AG08396 (cell line): ENCODE results near the gene ST14.
"Not testable (repeated sequence)": the region's sequence is repeated elsewhere in the genome, so short reads cannot be mapped to it uniquely, and the experiment has no call there.

Experiments
- DNase-seq: peaks from one replicate; pipeline ENCODE4 v3.0.0; 2012; ENCODE audit warnings: low spot score, mixed read lengths

ST14 gene

DNA sequence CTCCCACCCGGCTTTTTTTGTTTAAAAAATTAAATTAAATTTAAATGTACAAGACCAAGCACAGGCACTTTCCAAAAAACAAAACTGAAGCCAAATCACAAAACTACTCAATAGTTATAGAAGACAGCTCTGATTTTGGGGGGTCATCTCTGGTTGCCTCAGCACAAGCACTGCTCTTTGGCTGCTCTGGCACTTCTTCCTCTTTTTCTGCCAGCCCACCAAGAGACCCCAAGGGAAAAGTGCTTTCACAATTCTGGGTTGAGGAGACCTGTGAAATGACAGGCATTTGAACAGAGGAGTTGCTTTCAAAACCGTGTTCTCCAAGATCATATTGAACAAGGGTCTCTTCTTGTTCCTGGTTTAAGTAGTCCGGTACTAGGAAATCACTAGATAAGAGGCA lies 74.3 kb downstream of the ST14 start:
- not testable (repeated sequence) for DNase-seq

DNA sequence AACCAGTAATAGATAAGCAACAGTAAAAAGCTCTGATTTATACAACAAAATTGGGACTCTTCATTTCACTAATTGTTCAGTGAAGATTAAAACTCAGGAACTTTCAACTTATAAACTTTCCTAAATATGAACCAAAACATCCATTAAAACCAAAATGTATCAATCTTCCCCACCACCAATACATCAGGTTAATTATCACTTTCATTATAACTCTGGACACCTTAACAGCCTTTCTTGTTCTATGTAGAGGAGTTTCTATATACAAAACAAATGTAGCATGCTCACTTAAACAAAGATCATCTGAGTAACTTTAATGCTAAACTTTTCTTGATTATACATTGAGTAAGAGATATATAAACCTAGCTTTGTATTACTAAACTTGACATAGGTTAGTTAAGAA lies 74.7 kb downstream of the ST14 start:
- DNase-seq: no peak

DNA sequence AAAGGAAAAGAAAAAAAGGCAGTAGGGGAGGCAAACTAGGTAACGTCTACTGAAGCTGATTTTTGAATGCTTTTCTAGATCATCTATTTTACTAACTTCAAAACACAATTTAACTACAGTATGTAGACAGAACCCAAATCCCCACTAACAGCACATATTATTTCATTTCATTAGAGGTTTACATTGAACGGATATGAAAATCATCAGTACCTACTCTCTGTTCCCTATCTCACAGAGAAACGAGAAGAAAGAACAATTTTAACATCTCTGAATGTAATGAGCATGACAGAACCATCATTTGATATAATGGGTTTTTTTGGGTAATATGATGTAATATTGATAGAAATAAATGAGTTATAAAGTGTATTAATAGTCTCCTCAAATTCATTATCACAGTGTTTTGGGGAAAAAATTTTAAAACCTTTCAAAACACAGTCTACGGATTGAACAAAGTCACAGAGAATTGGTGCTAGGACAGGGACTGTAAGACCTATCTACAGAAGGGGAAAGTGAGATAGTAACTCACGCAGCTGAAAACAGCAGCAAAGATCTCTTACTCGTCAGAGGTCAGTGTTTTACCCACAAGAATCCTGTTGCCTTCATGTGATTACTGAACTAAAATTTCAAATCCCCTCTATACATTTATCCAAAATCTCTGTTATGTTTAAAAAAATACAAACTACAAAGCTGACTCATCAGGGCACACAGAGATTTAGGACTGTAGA lies 77.9 kb downstream of the ST14 start:
- DNase-seq: no peak

DNA sequence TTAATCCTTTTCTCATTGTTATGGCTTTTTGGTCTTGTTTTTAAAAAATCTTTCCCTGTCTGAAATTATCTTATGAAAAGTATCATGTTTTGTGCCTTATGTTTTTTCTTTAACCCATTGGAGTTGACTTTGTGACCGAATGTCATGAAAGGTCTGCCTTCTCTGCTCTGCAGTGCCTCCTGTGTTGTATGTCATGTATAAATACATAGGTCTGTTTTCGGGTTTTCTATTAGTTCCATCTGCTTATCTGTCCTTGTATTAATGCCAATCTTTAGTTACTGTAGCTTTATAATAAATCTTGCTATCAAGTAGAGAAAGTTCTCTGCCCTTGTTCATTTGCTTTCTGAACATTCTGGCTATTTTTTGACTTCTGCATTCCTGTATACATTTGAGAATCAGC lies 82.1 kb downstream of the ST14 start:
- DNase-seq: no peak

DNA sequence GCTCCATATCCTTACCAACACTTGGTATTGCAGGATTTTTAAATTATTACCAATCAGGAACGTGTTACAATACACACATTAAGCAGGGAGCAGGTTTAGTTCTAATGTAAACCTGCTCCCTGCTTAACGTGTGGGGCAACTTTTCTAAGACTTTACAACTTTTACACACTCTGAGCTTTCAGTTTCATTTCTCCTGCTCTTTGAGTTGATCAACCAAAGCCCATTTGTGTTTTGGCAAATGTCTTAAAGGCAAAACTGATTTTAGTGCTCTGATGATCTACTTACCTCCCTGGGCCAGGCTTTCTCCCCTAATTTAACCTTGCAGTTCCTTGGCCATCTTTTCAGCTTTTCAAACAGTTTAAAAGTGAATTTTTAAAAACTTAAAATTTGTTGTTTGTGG lies 84.2 kb downstream of the ST14 start:
- DNase-seq: no peak

DNA sequence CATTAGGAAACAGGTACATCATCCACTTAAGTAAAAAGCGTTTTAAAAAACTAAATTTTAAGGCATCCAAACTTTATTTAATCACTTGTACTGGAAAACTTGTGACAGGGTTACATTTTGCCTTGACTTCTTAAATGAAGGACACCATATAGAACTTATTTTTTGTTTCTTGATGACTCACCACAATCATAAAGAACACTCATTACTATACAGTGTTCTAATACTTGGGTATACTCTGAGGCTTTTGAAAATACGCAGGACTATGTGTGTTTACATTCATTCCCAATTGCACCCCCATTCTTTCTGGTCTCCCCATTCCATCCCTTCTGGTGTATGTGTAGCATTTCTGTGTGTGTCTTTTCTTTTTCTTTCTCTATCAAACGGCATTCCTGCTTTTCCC lies 85.3 kb downstream of the ST14 start:
- DNase-seq: no peak

DNA sequence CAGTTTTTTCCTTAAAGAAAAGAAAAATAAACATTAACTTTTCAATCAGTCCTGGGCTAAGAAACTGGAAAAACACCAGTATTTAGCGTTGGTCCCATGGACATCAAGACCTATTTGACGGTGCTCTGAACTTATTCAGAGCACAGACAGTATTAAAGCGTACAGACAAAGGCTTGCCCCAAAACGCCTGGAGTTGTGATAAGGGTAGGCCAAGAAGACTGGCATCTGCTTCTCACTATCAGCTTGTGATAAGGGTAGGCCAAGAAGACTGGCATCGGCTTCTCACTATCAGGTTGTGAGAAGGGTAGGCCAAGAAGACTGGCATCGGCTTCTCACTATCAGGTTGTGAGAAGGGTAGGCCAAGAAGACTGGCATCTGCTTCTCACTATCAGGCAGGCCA lies 85.8 kb downstream of the ST14 start:
- DNase-seq: not testable (repeated sequence)

DNA sequence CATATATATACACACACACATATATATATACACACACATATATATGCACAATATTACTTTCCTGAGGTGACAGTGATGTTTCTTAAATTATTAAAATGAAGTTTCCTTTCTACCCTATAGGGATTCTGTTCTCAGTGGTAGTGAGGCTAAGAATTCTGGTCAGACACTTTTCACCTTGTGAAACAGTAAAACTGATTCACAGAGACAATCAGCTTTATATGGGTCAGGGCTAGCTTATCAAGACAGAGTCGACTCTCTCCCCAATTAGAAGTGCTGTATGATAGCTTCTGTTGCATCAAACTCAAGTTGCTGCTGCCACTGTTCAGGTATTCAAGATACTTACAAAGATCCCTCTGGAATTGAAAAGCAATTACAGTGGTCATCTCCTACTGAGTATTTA lies 86.7 kb downstream of the ST14 start:
- DNase-seq: no peak

DNA sequence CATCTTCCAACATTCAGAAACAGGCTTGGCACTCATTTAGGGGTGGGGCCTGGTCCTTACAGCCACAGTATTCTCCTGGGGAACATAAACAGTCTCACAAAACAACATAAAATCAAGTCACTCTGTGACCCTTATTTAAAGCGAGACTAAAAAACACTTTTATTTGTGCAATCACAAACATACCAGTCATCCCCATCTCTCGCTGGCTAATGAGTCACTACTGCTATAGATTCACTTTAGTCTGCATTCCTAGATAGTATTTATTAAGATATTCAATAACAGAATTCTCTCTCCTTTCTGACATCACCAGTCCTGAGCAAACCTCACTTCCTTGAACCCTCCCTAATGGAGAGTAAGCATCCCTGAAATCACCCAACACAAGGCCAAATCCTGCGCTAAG lies 87.2 kb downstream of the ST14 start:
- peak; percentile 14 for DNase-seq

DNA sequence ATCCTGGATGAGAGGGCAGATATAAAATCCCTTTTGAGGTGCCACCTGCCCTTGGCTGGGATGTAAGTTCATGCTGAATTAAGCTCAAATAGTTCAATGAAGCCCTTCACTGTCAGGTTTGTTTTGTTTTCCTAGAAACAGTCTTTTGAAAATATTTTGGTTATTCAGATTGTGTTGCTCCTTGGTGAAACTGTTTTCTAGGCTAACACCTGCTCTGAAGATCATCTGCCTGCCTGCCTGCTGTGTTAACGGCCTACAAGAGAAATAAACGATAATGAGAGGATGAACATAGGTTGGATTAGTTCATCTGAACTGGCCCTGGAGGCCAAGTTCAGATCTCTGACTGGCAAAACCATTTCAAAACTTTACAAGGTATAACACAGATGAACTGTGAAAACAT lies 87.7 kb downstream of the ST14 start:
- DNase-seq: no peak

DNA sequence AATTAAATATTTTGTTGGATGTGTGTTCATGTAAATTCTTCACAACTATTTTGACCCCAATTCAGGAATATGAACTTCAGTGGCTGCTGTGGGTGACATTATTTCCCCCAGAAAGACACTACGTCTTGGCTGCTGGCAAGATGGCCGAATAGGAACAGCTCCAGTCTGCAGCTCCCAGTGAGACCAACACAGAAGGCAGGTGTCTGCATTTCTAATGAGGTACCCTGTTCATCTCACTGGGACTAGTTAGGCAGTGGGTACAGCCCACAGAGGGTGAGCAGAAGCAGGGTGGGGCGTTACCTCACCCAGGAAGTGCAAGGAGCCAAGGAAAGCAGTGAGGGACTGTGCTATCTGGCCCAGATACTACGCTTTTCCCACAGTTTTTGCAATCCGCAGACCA lies 89.8 kb downstream of the ST14 start:
- no peak for DNase-seq

DNA sequence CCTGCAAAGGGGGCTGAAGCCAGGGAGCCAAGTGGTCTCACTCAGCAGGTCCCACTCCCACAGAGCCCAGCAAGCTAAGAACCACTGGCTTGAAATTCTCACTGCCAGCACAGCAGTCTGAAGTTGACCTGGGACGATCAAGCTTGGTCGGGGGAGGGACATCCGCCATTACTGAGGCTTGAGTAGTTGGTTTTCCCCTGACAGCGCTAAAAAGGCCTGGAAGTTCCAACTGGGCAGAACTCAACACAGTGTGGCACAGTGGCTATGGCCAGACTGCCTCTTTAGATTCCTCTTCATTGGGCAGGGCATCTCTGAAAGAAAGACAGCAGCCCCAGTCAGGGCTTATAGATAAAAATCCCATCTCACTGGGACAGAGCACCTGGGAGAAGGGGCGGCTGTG lies 90.3 kb downstream of the ST14 start:
- DNase-seq: not testable (repeated sequence)

DNA sequence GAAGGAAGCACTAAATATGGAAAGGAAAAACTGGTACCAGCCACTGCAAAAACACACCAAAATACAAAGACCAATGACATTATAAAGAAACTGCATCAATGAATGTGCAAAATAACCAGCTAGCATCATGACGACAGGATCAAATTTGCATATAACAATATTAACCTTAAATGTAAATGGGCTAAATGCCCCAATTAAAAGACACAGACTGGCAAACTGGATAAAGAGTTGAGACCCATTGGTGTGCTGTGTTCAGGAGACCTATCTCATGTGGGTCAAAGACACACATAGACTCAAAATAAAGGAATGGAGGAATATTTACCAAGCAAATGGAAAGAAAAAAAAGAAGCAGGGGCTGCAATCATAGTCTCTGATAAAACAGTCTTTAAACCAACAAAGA lies 92.2 kb downstream of the ST14 start:
- not testable (repeated sequence) for DNase-seq
